Right renal pelvis (tissue), 4 donors: ENCODE data around the gene CIRBP. TPM values are rescaled to one million over a fixed set of nuclear protein-coding genes. Genes with fewer than 3 reads are reported as not detected.
"Not testable (repeated sequence)": the region's sequence is repeated elsewhere in the genome, so short reads cannot be mapped to it uniquely, and the experiment has no call there.

Source experiments
- DNase-seq, 4 donors: peaks; one replicate each; pipeline ENCODE4 v3.0.0-alpha.2; 2013; ENCODE audit warnings: low read depth in 4 of 4, low spot score in 3 of 4, missing footprints in 1 of 4
- polyA plus RNA-seq, 4 donors: library from polyadenylated mRNA; unstranded; fragments of 120-200 nt; gene quantifications; one replicate each; pipeline ENCODE4 v1.2.1, GENCODE V29; 2013; ENCODE audit not compliant: insufficient read length in 4 of 4

The CIRBP gene
- polyA plus RNA-seq, 4 donors, result 713 to 749 (median 717) TPM

DNA sequence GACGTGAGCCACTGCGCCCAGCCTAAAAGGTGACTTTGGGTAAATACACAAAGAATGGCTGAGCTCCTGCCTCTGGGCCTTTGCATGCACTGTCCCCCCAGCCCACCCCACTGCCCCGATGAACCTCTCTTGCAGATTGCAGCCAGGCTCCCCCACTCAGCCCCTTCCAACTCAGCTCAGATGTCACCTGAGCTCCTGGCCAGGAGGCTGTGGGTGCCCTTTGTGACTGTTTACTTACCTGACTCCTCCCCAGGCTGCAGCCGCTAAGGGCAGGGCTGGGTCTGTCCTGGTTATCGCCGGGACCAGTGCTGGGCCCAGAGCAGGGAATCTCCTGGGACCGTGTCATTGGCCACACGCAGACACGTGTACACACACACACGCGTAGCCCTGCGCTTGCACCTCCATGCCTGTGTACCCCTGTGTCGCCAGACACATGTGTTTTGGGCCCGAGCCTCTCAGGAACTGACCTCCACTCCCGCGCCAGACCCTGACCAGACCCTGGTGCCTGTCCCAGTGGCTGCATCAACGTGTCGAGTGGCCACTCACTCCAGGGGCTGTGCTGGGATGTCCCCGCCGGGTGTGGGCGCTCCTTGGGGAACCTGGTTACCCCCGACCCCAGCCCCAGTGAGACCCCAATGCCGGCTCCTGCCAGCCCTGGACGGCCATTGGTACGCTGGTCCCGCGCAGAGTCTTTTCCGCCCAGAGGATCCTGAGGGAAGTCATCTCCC is 35.2 kb downstream of the CIRBP start:
- DNase-seq, result no peak

DNA sequence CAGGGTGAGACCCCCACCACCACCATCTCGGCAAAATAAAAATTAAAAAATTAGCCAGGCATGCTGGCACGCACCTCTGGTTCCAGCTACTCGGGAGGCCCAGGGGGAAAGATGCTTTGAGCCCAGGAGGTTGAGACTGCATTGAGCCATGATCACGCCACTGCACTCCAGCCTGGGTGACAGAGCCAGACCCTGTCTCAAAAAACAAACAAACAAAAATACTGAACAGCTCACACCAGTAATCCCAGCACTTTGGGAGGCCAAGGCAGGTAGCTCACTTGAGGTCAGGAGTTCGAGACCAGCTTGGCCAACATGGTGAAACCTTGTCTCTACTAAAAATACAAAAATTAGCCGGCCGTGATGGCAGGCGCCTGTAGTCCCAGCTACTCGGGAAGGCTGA is 36.2 kb downstream of the CIRBP start:
- not testable (repeated sequence) for DNase-seq

DNA sequence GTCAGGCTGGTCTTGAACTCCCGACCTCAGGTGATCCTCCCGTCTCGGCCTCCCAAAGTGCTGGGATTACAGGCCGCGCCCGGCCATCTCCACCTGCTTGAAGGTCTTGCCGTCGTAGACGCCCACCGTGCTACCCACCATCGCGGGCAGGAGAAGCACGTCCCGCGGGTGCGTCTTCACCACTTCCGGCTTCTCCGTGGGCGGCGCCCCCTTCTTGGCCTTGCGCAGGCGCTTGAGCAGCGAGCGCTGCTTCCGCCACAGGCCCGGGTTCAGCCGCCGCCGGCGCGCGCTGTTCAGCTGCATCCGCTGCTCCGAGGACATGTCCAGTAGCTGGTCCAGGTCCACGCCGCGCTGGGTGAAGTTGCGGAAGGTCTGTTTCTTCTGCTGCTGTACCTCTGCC is 38.2 kb downstream of the CIRBP start:
- no peak for DNase-seq

DNA sequence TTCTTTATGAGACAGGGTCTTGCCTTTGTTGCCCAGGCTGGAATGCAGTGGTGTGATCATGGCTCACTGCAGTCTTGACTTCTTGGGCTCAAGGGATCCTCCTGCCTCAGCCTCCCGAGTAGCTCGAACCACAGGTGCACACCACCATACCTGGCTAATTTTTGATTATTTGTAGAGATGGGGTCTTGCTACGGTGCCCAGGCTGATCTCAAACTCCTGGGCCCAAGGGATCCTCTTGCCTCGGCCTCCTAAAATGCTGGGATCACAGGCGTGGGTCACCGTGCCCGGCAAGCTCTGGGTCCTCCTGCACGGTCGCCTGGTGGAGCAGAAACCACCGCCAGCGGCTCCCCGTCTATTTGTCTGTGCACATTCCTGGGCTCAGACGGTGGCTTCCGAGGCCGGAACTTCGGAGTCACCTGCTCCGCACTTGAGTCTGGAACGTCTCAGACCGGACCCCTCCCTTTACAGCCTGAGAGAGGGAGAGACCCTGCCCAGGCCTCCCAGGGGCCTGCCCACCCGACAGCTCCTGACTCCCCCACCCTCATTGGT is 38.7 kb downstream of the CIRBP start:
- DNase-seq, result no peak

DNA sequence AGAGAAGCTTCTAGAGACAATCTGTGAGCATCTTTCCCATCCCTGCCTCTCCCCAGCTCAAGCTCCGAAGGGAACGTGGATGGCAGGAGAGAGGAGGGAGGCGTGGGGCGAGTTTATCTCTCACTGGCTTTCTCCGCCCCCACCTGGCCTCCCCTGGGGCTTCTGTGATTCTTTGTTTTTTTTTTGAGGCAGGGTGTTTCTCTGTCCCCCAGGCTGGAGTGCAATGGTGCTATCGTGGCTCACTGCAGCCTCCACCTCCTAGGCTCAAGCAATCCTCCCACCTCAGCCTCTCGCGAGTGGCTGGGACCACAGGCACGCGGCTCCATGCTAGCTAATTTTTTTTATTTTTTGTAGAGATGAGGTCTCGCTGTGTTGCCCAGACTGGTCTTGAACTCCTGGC is 39.6 kb downstream of the CIRBP start:
- no peak for DNase-seq

DNA sequence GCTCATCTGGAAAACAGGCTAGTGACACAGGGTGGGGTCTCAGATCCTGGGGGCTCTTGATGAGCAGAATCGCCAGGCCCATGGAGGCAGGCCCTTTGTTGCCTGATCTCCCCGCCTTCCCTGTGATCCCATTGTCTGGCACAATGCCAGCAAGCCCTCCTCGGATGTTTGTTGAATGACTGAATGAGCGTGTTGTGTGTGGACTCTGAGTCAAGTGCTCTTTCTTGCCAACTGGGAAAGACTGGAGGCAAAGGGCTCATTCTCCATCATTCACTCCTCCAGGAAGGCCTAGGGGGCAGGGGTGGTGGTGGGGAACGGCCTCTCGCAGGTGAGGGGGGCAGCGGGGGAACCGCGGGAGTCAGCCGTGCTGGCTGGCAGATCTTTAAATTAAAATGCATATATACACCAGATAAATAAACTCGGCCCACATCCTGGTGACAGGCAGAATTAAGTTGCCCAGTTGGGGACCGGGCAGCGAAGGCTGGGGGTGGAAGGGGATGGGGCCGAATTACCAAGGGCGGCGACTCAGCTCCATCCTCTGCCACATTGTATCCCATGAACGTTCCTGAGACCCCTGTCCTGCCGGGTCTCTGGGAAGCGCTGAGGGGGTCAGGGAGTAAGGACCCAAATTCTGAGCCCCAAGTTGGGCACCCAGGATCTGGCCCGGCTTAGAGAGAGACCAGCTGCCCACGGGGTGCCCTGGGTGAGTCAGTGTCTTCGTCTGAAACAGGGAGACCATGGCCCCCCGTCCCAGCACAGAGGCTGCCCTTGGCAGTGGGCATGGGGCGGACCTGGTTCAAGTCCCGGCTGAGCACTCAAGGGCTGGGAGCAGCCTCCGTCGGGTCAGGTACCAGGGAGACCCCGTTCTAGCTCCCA is 41.1 kb downstream of the CIRBP start:
- no peak for DNase-seq

DNA sequence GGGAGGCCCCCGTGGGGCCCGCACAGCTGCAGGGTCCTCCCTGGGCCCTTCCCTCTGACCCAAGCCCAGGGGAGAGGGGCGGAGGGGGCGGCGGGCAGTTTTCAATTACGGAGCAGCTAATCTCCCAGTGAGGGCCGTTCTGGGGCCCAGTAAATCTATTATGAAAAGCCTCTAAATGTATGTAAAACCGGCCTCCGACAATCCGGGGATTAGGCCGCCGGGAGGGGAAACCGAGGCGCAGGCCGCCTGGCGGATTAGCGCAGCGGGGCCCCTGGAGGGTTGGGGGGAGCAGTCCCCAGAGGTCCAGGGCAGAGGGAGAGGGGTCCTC is 41.7 kb downstream of the CIRBP start:
- DNase-seq, result no peak

DNA sequence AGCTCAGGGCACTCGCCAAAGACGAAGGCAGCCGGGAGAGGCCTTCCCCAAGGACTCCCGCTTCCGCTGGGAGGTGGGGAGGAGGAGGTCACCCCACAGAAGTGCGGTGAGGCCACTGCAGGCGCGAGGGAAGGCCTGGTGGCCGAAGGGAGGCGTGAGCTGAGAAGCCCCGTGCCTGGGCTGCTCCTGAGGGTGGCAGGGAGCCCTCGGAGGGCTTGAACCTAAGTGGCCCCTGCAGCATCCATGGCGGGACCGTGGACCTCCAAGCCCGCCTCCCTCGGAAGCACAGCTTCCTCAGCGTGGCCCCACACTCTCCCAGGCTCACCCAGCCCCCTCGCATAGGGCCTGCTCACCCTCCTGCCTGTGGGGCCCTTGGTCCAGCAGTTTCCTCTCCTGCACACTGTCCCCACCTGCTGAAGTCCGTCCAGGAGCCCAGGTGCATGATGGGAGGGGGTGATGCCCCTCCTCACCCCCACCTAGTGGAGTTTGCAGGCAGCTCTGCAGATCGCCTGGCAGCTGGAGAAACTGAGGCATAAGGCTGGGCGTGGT is 42.5 kb downstream of the CIRBP start:
- no peak for DNase-seq

DNA sequence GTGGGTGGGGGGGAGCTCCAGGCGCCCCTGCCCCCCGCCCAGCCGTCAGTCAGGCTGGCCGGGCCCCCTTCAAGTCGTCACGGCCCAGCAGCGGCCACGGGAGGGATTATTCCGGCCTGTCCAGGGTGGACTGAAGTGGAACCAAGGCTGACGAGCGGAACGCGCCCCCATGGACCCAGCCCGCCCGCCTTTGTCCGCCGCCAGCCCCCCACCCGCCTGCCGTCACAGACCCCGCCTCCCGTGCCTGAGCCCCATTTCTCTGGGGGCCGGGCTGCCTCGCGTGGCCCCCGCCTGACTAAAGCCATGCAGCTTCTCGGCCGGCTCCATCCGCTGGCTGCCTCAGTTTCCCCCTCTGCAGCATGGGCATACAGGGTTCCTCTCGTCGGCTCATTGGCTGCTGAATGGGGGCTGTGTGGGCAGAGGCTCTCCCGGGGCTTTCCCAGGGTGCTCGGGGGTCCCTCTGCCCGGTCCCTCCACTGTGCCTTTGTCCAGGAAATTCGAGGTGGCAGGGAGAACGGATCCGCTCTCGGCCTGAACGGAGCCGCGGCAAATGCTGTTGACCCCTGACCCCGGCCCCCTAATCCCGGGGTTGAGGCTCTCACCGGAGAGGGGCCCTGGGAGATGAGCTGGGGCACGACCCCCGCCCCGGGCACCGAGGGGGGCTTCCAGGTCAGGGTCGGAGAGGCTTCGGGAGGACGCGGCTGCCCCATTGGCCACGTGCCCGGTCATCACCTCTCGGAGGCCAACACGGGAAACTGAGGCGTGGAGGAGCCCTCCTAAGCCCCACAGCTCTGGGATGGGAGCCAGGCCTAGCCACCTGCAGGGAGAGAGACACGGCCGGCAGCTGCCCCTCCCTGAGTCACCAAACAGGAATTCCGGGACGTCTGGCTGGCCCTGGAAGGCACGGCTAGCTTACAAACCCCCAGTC is 43.9 kb downstream of the CIRBP start:
- DNase-seq, result no peak

DNA sequence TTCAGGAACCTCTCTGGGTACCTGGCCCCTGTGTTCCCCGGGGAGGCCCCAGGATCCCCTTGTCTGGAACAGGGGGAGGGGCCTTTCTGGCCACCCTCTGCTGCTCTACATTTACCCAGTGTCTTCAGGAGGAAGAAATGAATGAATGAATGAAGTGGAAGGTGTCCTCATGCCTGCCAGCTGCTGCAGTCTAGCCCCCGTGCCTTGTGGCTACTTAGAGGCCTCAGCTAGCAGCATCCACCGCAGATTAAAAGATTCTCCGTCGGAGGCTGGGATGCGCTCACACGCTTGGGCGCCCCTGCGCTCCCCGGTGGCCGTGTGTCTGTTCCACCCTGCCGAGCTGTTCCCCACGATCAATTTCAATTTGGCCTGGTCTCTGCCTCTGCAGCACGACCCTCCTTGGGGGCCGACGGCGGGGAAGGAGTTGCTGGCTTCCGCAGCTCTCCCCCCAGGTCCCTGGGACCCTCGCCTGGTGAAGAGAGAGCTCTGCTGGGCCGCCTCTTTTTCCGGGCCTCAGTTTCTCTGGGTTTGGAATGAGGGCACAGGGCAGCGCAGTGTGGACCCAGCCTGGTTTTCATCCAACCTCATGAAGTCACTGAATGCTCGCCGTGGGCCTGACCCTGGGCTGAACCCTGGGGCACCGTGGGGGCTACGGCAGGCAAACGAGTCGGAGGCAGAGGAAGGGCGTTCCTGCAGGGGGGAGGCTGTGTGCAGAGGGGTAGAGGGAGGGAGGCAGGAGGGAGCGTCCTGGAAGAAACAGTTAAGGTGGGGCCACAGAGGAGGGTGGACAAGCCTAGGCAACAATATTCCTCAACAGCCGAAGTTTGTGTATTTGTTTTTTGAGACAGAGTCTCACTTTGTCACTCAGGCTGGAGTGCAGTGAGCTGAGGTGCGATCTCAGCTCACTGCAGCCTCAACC is 44.8 kb downstream of the CIRBP start:
- no peak for DNase-seq

DNA sequence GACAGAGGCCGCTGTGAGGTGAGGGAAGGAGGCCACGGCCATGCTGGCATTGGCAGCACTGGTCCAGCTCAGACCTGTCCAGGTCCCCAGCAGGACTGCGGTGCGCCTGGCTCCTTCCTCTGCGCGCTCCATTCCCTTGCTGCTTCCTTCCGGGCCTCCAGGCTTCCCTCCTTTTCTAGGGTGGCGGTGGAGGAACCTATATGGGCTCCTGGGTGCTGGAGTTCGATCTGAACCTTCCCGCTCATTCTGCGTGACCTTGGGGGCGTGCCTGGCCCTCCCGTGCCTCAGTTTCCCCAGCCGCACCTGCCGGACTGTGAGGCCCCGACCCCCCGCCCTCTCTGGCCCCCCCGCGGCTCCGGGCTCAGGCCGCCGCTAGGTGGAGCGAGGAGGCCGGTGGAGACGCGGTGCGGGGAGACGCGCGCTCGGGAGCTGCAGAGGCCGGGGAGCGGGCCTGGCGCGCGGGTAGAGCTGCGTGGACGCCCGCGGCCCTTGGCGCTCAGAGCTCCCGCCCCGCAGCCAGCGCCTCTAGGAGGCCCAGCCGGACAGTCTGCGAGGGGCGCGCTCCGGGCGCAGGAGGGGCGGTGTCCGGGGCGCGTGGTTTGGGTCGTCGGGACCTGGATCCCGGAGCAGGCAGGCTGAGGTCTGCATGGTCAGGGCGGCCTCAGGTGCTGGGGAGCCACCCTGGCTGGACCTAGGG is 46.5 kb downstream of the CIRBP start:
- DNase-seq, result no peak

DNA sequence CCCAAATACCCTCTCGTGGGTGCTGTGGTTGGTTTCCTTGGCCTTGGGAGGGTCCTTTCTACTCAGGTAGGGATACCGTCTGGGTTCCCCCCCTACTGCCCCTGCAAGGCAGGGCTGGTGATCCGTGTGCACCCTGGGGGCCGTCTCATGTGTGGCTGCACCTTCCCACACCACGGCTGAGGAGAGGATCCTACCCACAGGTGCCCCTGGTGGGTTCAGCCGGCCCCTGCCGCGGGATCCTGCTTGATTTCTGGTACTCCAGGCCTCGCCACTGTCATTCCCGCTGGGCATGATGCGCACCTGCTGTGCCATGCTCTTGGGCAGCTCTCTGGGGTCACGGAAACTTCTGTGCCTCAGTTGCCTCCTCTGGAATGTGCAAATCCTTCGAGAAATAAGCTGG is 47.3 kb downstream of the CIRBP start:
- no peak for DNase-seq

DNA sequence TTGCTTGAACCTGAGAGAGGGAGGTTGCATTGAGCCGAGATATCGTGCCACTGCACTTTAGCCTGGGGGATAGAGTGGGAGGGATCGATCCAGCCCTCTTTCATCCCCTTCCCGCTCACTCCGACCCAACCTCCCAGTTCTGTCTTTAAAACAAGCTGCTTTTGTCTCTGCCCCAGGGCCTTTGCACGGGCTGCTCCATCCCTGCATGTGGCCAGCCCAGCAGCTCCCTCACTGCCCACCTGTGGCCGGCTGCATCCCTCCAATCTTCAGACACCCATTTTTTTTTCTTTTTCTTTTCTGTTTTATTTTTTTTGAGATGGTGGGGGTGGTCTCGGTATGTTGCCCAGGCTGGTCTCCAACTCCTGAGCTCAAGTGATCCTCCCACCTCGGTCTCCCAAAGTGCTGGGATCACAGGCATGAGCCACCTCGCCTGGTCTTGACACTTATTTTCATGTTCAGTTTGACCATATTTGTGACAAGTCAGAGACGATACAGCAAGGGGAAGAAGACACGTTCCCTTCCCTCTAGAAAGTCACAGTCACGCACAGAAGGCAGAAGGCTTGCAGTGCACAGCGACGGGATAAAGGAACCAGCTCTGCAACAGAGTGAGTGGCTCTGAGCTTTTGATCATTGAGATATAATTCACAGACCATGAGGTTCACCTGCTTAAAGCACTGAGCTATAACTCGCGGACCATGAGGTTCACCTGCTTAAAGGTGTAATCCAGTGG is 48.3 kb downstream of the CIRBP start:
- DNase-seq, result no peak

DNA sequence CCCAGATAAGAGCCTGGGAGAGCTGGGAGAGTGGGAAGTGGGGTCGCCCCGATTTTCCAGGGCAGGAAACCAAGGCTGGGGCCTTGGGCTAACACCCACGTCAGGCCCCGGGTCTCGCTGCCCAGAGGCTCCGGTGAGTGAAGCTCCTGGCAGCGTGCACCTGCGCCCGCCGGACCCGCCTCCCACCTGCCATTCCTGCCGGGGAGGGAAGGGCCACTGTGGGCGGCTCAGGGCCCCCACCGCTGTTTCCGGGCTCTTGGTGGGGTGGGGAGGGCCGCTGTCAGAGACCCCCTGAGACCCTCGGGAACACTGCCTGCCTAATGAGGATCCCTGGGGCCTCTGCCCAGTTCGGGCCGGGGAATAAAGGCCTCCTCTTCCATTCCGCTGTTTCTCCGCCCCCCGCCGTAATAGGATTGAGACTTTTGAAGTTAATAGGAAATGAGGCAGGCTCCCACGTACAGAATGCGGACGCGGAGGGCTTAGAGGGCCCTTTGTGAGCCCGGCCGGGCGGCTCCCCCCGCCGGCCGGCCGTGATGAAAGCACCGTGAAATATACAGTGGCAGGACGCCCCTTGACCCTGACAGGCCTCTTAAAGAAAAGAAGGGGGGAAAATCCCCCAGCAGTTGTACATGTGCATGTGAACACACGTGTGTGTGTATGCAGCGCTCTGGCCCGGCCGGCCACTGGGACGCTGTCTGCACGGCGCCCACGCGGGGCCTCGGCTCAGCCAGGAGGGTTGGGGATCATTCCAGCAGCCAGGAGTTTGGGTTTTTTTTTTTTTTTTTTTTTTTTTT is 49.7 kb downstream of the CIRBP start:
- no peak for DNase-seq

DNA sequence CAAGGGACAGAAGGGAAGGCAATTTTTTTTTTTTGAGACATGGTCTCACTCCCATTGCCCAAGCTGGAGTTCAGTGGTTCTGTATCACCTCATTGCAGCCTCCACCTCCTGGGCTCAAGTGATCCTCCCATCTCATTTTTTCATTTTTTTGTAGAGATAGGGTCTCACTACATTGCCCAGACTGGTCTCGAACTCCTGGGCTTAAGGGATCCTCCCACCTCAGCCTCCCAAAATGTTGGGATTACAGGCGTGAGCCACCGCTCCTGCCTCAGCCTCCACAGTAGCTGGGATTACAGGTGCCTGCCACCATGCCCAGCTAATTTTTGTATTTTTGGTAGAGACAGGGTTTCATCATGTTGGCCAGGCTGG is 51.1 kb downstream of the CIRBP start:
- not testable (repeated sequence) for DNase-seq

DNA sequence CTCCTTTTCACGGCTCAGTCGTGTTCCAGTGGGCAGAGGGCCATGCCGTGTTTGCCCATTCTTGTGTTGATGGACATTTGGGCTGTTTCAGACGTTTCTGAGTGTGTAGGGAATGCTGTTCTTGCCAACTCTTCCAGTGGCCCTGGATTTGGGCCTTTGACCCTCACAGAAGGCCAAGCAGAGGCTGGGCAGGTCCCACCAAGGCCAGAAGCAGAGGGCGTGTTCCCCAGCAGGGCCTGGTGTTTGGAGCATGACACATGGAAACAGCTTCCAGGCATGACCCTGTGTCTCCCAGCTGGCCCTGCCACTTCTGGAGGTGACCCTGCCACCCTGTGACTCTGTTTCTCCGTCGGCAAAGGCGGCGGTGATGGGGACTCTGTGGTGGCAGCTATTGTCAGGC is 52.4 kb downstream of the CIRBP start:
- no peak for DNase-seq

DNA sequence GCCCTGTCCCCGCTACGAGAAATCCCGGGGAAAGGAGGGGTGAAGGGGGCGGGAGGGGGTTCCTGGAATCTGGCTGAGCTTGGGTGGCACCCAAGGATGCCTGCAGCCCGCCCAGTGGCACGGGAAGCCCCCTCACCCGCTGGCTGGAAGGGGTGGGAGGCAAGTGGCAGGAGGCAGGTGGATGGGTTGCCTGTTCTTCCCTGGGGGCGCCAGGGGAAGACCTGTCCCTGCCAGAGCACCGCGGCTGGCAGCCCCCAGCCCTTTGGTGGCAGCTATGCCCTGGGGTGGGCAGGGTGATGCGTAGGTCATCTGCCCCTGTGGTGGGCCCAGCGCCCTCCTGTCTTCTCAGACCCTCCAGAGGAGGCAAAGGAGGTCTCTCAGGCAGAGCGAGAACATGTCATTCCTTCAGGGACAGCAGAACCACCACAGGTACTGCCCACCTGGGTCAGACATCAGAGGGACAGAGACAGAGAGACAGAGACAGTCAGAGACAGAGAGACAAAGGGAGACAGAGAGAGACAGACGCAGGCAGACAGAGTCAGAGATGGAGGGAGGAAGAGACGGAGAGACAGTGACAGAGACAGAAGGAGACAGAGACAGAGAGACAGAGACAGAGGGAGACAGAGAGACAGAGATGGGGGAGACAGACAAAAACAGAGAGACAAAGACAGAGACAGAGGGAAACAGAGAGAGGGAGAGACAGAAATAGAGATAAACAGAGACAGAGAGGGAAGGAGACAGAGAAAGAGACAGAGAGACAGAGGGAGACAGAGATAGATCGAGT is 53.3 kb downstream of the CIRBP start:
- no peak for DNase-seq
